ENCODE measurements around the gene UNC45A.

GRCh38 chr15:90981681-90982080 is 46.6 kb downstream of the UNC45A start:
- TF ChIP-seq CTCF (IDR thresholded peaks at IDR 0.05) (no peak), ZFX (IDR thresholded peaks at IDR 0.05; ENCODE audit: borderline replicate concordance) (no peak)

Data from 22Rv1 (cell line).